WTC11 (cell line): ENCODE data around the gene NDST4.

ENCODE experiments used
- AFF4 ChIP-seq: sonication (generic); formaldehyde crosslinking; IDR thresholded peaks from 2 replicates; pipeline ENCODE4 v1.8.1; 2023; ENCODE audit warnings: mild to moderate bottlenecking, missing genetic modification reagents, borderline replicate concordance
- ATF3 ChIP-seq: sonication (generic); formaldehyde crosslinking; conservative IDR thresholded peaks from 2 replicates; pipeline ENCODE4 v1.8.1; 2022; ENCODE audit warnings: mild to moderate bottlenecking, missing genetic modification reagents
- CTCF ChIP-seq: fragments of 200-600 bp; IDR thresholded peaks from 2 replicates; pipeline ENCODE4 v1.8.0; 2022; ENCODE audit warnings: antibody characterized with exemption
- ELF4 ChIP-seq: sonication (generic); formaldehyde crosslinking; IDR thresholded peaks from 2 replicates; pipeline ENCODE4 v1.8.1; 2022; ENCODE audit warnings: low read depth, mild to moderate bottlenecking, moderate library complexity, missing genetic modification reagents
- FOXP1 ChIP-seq: sonication (generic); formaldehyde crosslinking; IDR thresholded peaks from 2 replicates; pipeline ENCODE4 v1.8.0; 2022; ENCODE audit warnings: missing genetic modification reagents, mild to moderate bottlenecking, moderate library complexity, borderline replicate concordance
- GABPB1 ChIP-seq: sonication (generic); formaldehyde crosslinking; IDR thresholded peaks from 2 replicates; pipeline ENCODE4 v1.8.1; 2023; ENCODE audit warnings: mild to moderate bottlenecking, missing genetic modification reagents
- HMGXB4 ChIP-seq: sonication (generic); formaldehyde crosslinking; IDR thresholded peaks from 2 replicates; pipeline ENCODE4 v1.8.1; 2023; ENCODE audit warnings: mild to moderate bottlenecking, moderate library complexity, missing genetic modification reagents
- NR2C2 ChIP-seq: sonication (generic); formaldehyde crosslinking; IDR thresholded peaks from 2 replicates; pipeline ENCODE4 v1.8.0; 2022; ENCODE audit warnings: mild to moderate bottlenecking, missing genetic modification reagents
- SMAD3 ChIP-seq: sonication (generic); formaldehyde crosslinking; IDR thresholded peaks from 2 replicates; pipeline ENCODE4 v1.8.0; 2022; ENCODE audit warnings: missing genetic modification reagents, mild to moderate bottlenecking, borderline replicate concordance
- SP1 ChIP-seq: sonication (generic); formaldehyde crosslinking; conservative IDR thresholded peaks from 2 replicates; pipeline ENCODE4 v1.8.1; 2022; ENCODE audit warnings: missing genetic modification reagents
- USF2 ChIP-seq: sonication (generic); formaldehyde crosslinking; IDR thresholded peaks from 2 replicates; pipeline ENCODE4 v1.8.1; 2023; ENCODE audit warnings: mild to moderate bottlenecking, missing genetic modification reagents, moderate library complexity
- ZNF512 ChIP-seq: sonication (generic); formaldehyde crosslinking; IDR thresholded peaks from 2 replicates; pipeline ENCODE4 v1.8.1; 2022; ENCODE audit warnings: missing genetic modification reagents, borderline replicate concordance
- TF ChIP-seq, protein P1 (sequence below): sonication (generic); formaldehyde crosslinking; conservative IDR thresholded peaks from 2 replicates; pipeline ENCODE4 v1.8.1; 2023; ENCODE audit warnings: mild to moderate bottlenecking, low read depth, missing genetic modification reagents, moderate library complexity

DNA sequence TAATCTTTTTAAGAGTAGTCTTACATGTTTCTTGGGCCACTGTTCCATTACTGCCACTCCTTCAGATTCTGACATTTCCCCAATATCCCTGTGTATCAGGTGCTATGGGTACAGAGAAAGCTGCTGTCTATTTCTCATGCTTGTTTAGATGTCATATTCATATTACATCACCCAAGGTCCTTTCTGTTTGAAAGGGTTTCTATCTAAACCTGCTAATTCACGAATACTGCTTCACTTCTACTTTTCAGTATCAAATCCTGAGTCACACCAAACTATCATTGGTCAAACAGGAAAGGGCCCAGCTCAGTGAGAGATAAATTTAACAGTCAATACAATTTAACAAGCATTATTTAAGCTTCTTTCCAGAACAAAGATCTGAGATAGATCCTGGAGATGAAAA lies 273.4 kb downstream of the NDST4 start:
- TF ChIP-seq GABPB1 (CRISPR knock-in tag) = no peak
- TF ChIP-seq USF2 = no peak
- TF ChIP-seq CTCF = no peak
- TF ChIP-seq, protein P1, sequence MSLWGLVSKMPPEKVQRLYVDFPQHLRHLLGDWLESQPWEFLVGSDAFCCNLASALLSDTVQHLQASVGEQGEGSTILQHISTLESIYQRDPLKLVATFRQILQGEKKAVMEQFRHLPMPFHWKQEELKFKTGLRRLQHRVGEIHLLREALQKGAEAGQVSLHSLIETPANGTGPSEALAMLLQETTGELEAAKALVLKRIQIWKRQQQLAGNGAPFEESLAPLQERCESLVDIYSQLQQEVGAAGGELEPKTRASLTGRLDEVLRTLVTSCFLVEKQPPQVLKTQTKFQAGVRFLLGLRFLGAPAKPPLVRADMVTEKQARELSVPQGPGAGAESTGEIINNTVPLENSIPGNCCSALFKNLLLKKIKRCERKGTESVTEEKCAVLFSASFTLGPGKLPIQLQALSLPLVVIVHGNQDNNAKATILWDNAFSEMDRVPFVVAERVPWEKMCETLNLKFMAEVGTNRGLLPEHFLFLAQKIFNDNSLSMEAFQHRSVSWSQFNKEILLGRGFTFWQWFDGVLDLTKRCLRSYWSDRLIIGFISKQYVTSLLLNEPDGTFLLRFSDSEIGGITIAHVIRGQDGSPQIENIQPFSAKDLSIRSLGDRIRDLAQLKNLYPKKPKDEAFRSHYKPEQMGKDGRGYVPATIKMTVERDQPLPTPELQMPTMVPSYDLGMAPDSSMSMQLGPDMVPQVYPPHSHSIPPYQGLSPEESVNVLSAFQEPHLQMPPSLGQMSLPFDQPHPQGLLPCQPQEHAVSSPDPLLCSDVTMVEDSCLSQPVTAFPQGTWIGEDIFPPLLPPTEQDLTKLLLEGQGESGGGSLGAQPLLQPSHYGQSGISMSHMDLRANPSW (CRISPR knock-in tag) = no peak
- TF ChIP-seq AFF4 (CRISPR knock-in tag) = no peak
- TF ChIP-seq SMAD3 (CRISPR knock-in tag) = no peak
- TF ChIP-seq HMGXB4 (CRISPR knock-in tag) = no peak
- TF ChIP-seq ATF3 (CRISPR knock-in tag) = no peak
- TF ChIP-seq SP1 (CRISPR knock-in tag) = no peak
- TF ChIP-seq ZNF512 (CRISPR knock-in tag) = no peak
- no peak for TF ChIP-seq NR2C2 (CRISPR knock-in tag)
- no peak for TF ChIP-seq ELF4
- TF ChIP-seq FOXP1 (CRISPR knock-in tag) = no peak
